ENCODE measurements around the gene DYNC1I2. TPM values are rescaled to one million over a fixed set of nuclear protein-coding genes. Genes with fewer than 3 reads are reported as not detected.

Gene DYNC1I2
- total and polyA plus RNA-seq, 2 experiments from 2014 or later = 79.4 to 102 TPM

DNA sequence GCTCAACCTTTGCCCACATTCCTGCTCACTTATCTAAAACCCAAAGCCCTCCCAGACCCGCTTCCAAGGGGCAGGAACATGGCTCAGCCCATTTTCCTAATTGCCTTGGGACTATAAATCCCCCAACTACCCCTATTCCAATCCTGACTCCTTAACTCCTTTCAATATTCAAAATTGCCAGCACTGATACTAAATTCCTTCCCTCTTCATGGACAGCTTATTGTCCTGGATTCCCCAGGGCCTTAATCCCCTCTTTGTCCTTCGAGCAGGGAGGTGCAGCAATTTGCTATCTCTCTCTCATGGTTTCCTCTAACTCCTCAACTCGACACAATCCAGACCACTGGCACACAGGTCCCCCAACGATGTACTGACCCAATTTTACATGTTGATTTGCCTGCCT, 107.6 kb downstream of the DYNC1I2 start:
- Histone ChIP-seq H4K20me1 (replicated peaks; ENCODE audit: insufficient read depth) (no peaks in the 10 kb centered on the region; the same call in 1 of the 2 replicates), H3K4me3 (no peak overlapping the region), H2AFZ (no peak overlapping the region), H3K79me2 (replicated peaks; ENCODE audit: insufficient read depth) (no peaks in the 10 kb centered on the region), H3K36me3 (ENCODE audit: insufficient read depth) (no peaks in the 10 kb centered on the region), H3K4me2 (peak overlapping the region; percentile 25; the same call in 1 of the 2 replicates), H3F3A (replicated peaks; ENCODE audit: low read depth) (no peaks in the 10 kb centered on the region), H3K27me3 (ENCODE audit: insufficient read depth) (no peaks in the 10 kb centered on the region), H3K9me2 (ENCODE audit: insufficient read depth) (no peaks in the 10 kb centered on the region), H3K4me1 (ENCODE audit: insufficient read depth) (peaks cover 32% of the 10 kb centered on the region), H3K27ac (ENCODE audit: low read depth) (no peak overlapping the region; the same call in 1 of the 2 replicates)
- Mint-ChIP-seq H3K4me3 (no peak overlapping the region), H3K4me1 (peaks cover 40% of the 10 kb centered on the region), H3K27ac (peak overlapping the region; percentile 1; the same call in 1 of the 2 replicates), H3K27me3 (ENCODE audit: insufficient read depth, low read depth, poor library complexity) (peaks cover 2% of the 10 kb centered on the region), H3K9me3 (no peaks in the 10 kb centered on the region), H3K36me3 (ENCODE audit: low read depth) (no peaks in the 10 kb centered on the region; the same call in 2 of the 3 replicates)
- TF ChIP-seq, protein P1, sequence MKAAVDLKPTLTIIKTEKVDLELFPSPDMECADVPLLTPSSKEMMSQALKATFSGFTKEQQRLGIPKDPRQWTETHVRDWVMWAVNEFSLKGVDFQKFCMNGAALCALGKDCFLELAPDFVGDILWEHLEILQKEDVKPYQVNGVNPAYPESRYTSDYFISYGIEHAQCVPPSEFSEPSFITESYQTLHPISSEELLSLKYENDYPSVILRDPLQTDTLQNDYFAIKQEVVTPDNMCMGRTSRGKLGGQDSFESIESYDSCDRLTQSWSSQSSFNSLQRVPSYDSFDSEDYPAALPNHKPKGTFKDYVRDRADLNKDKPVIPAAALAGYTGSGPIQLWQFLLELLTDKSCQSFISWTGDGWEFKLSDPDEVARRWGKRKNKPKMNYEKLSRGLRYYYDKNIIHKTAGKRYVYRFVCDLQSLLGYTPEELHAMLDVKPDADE (IDR thresholded peaks at IDR 0.05) = no peak
- peak; percentile 74 for ATAC-seq
- DNase-seq (ENCODE audit: low spot score) = peak; percentile 32

Other genes starting within 250 kb of the DYNC1I2 start
- 5.3 and 8.2 TPM in 2 replicates for gene CYBRD1, start 165.0 kb upstream of the DYNC1I2 start, total RNA-seq (2014; rRNA removed; shearing (Covaris generic))
- 3.4 and 3.7 TPM in 2 replicates for gene CYBRD1, start 165.0 kb upstream of the DYNC1I2 start, polyA plus RNA-seq (2016; fragmentation: Nextera tagmentation; extraction: Ambion mirVana)
- gene SLC25A12, start 206.8 kb downstream of the DYNC1I2 start, total RNA-seq (2014; rRNA removed; shearing (Covaris generic)) = 10.7 and 14.8 TPM in 2 replicates
- gene SLC25A12, start 206.8 kb downstream of the DYNC1I2 start, polyA plus RNA-seq (2016; fragmentation: Nextera tagmentation; extraction: Ambion mirVana) = 4.8 and 6.2 TPM in 2 replicates
- gene HAT1, start 235.0 kb downstream of the DYNC1I2 start, total RNA-seq (2014; rRNA removed; shearing (Covaris generic)) = 67.2 and 75.7 TPM in 2 replicates
- gene HAT1, start 235.0 kb downstream of the DYNC1I2 start, polyA plus RNA-seq (2016; fragmentation: Nextera tagmentation; extraction: Ambion mirVana) = 49.1 and 67.5 TPM in 2 replicates

Measured in GM23338 (cell line).